Stimulated activated CD4-positive, alpha-beta T cell treated with anti-CD3 and anti-CD28 coated beads, Interleukin-1b, Interleukin-23, amount 100 ng/mL, for 4 hours (primary cell): ENCODE results near the gene KMT2B.

ENCODE experiments used
- DNase-seq, 2 donors: peaks; one replicate each; pipeline ENCODE4 v3.0.0-alpha.2; 2020; ENCODE audit warnings: low read depth in 2 of 2

KMT2B gene

GRCh38 chr19:35780058-35780457, 62.3 kb downstream of the KMT2B start:
- no peak for DNase-seq

GRCh38 chr19:35780717-35781116, 62.9 kb downstream of the KMT2B start:
- DNase-seq, result no peak

- no peak for DNase-seq
Measured at GRCh38 chr19:35781650-35782049, 63.8 kb downstream of the KMT2B start.

GRCh38 chr19:35782589-35782988, 64.8 kb downstream of the KMT2B start:
- no peak for DNase-seq

- DNase-seq, result no peak
Measured at GRCh38 chr19:35783469-35784434, 65.9 kb downstream of the KMT2B start.

- no peak for DNase-seq
Measured at GRCh38 chr19:35784503-35785338, 66.9 kb downstream of the KMT2B start.

GRCh38 chr19:35785339-35785627, 67.5 kb downstream of the KMT2B start:
- no peak for DNase-seq

GRCh38 chr19:35786299-35787160, 68.7 kb downstream of the KMT2B start:
- DNase-seq, result no peak

- DNase-seq, result no peak
Measured at GRCh38 chr19:35787227-35787799, 69.5 kb downstream of the KMT2B start.
